Esophagus squamous epithelium (tissue), 4 donors: ENCODE measurements around the gene ARV1.

Experiments
- POLR2A ChIP-seq, 4 donors: fragments of 450-650 bp; IDR thresholded peaks; one replicate each; pipeline ENCODE4 v1.6.1; 2017; ENCODE audit warnings: antibody characterized with exemption in 4 of 4, mild to moderate bottlenecking in 4 of 4, moderate library complexity in 3 of 4
- TF ChIP-seq, protein P1 (sequence below), 6 experiments: fragments of 450-650 bp in 4 of 6; fragments of 200-600 bp in 2 of 6; sonication (generic) in 2 of 6; IDR thresholded peaks; one replicate each; pipeline ENCODE4 v1.5.1; 2016 to 2019; ENCODE audit warnings: antibody characterized with exemption in 6 of 6, mild to moderate bottlenecking in 4 of 6, moderate library complexity in 4 of 6

DNA sequence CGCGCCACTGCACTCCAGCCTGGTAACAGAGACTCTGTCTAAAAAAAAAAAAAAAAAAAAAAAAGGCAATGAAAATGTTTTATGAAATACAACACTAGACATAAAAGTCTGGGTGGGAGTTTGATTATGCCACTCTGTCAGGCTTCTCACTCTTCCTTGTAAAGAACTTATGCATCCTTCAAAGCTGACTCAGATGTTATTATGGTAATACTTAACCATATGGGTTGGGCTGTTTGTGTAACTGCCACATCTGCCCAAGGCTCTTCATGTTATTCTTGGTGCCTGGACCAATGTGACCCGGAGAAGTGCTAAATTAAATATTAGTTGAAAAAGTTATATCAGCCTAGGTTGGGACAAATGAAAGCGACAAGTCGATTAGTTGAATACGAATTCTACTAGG is 37.3 kb downstream of the ARV1 start:
- TF ChIP-seq, protein P1, sequence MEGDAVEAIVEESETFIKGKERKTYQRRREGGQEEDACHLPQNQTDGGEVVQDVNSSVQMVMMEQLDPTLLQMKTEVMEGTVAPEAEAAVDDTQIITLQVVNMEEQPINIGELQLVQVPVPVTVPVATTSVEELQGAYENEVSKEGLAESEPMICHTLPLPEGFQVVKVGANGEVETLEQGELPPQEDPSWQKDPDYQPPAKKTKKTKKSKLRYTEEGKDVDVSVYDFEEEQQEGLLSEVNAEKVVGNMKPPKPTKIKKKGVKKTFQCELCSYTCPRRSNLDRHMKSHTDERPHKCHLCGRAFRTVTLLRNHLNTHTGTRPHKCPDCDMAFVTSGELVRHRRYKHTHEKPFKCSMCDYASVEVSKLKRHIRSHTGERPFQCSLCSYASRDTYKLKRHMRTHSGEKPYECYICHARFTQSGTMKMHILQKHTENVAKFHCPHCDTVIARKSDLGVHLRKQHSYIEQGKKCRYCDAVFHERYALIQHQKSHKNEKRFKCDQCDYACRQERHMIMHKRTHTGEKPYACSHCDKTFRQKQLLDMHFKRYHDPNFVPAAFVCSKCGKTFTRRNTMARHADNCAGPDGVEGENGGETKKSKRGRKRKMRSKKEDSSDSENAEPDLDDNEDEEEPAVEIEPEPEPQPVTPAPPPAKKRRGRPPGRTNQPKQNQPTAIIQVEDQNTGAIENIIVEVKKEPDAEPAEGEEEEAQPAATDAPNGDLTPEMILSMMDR (IDR thresholded peaks at IDR 0.05) = no peak
- no peak for TF ChIP-seq POLR2A (IDR thresholded peaks at IDR 0.05)
